Medulla oblongata (tissue), 1 donor: ENCODE results near the gene FAM219B.

Source experiments
- DNase-seq: peaks from one replicate; pipeline ENCODE4 v3.0.0-alpha.2; 2015; ENCODE audit errors: extremely low spot score

Gene FAM219B

GRCh38 chr15:74873036-74873755 is 33.5 kb downstream of the FAM219B start, which contains the start of gene SCAMP2:
Gene SCAMP2 (minus strand): TSS chr15:74873365. CDS start chr15:74873255, 110 bp downstream.
- DNase-seq, result peak; percentile 98

- DNase-seq, result no peak
Measured at GRCh38 chr15:74872702-74873035, 34.0 kb downstream of the FAM219B start.

GRCh38 chr15:74870436-74871215 is 36.0 kb downstream of the FAM219B start:
- DNase-seq, result no peak

GRCh38 chr15:74869726-74870407 is 36.8 kb downstream of the FAM219B start:
- peak; percentile 85 for DNase-seq

- DNase-seq, result no peak
Measured at GRCh38 chr15:74869372-74869725, 37.3 kb downstream of the FAM219B start.

GRCh38 chr15:74868059-74868458 is 38.6 kb downstream of the FAM219B start:
- DNase-seq, result peak; percentile 65

GRCh38 chr15:74867466-74868038 is 39.1 kb downstream of the FAM219B start:
- no peak for DNase-seq

- DNase-seq, result no peak
Measured at GRCh38 chr15:74866090-74866489, 40.6 kb downstream of the FAM219B start.

GRCh38 chr15:74865316-74865715 is 41.3 kb downstream of the FAM219B start:
- no peak for DNase-seq

GRCh38 chr15:74864296-74864695 is 42.4 kb downstream of the FAM219B start:
- DNase-seq, result no peak

GRCh38 chr15:74863239-74864056 is 43.2 kb downstream of the FAM219B start:
- DNase-seq, result no peak

GRCh38 chr15:74858369-74858740 is 48.3 kb downstream of the FAM219B start:
- peak; percentile 43 for DNase-seq

GRCh38 chr15:74857671-74858368 is 48.8 kb downstream of the FAM219B start:
- DNase-seq, result peak; percentile 52

- no peak for DNase-seq
Measured at GRCh38 chr15:74857082-74857655, 49.5 kb downstream of the FAM219B start.

GRCh38 chr15:74856537-74856936 is 50.1 kb downstream of the FAM219B start:
- DNase-seq, result no peak

GRCh38 chr15:74855857-74856256 is 50.8 kb downstream of the FAM219B start:
- no peak for DNase-seq

GRCh38 chr15:74854453-74855022 is 52.1 kb downstream of the FAM219B start:
- no peak for DNase-seq

GRCh38 chr15:74851960-74852359 is 54.7 kb downstream of the FAM219B start:
- DNase-seq, result no peak

- no peak for DNase-seq
Measured at GRCh38 chr15:74850393-74850792, 56.3 kb downstream of the FAM219B start.
